Measurements from ENCODE around the gene PRM3. TPM values are rescaled to one million over a fixed set of nuclear protein-coding genes. Genes with fewer than 3 reads are reported as not detected.
"Not testable (repeated sequence)": the region's sequence is repeated elsewhere in the genome, so short reads cannot be mapped to it uniquely, and the experiment has no call there.

PRM3 gene
- total and polyA plus RNA-seq, 5 donors from 2014 or later, result not detected

DNA sequence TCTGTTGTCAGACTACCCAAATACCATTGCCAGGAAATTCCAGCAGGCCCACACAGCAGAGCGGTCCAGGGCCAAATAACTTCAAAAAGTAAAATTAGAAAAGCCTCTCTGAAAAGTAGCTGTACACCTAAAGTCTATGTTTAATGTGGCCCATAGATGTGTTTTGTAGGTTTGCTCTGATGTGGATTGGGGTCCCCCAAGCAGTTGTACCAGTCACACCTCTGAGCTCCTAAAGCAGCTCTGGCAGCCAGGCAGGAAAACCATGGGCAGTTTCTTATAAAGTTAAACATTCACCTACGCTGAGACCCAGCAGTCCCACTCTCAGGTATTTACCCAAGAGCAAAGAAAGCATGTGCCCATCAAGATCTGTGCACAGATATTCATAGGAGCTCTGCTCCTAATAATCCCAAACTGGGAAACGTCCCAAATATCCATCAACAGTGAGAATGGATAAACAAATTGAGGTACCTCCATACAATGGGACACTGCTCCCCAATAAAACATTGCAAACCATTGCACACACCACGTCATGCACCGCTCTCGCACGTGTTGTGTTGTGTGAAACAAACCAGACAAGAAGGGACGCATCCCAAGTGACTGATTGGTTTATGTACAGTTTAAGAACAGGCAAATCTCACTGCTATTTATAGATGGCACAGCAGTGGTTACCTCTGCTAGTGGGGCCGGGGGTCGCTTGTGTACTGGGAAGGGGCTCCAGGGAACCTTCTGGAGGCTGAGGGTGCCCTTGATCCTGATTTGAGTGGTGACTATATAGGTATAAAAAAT lies 23.5 kb upstream of the PRM3 start:
- Histone ChIP-seq H3K4me3 (ENCODE audit: low read depth, low read length) (peak overlapping the region; percentile 44), H3K4me1 (ENCODE audit: control insufficient read depth, insufficient read depth, low read length, poor library complexity, severe bottlenecking) (peaks cover 18% of the 10 kb centered on the region), H3K27me3 (ENCODE audit: control insufficient read depth, insufficient read depth, low read length) (no peaks in the 10 kb centered on the region), H3K9me3 (ENCODE audit: control insufficient read depth in 2 of 2, low read length in 2 of 2) (no peaks in the 10 kb centered on the region), H3K27ac (ENCODE audit: insufficient read depth, low read length, poor library complexity, severe bottlenecking) (no peak overlapping the region), H3K36me3 (ENCODE audit: control insufficient read depth, insufficient read depth, low read length) (no peaks in the 10 kb centered on the region)
- Mint-ChIP-seq H3K27me3 (no peaks in the 10 kb centered on the region), H3K36me3 (no peaks in the 10 kb centered on the region), H3K4me1 (peaks cover 0 to 21% (median 11%) of the 10 kb centered on the region in 4 donors), H3K9me3 (no peaks in the 10 kb centered on the region), H3K4me3 (peak overlapping the region; percentile 11 to 82 (median 68)), H3K27ac (peak overlapping the region; percentile 38 to 89 (median 55))
- DNase-seq (no peak), ATAC-seq (ENCODE audit: low read depth in 2 of 2) (peak in 1 of 2 donors; percentile 9)

GRCh38 chr16:11296351-11296705 lies 22.9 kb upstream of the PRM3 start:
- H3K4me1 Mint-ChIP-seq, result peaks cover 0 to 21% (median 11%) of the 10 kb centered on the region in 4 donors
- no peaks in the 10 kb centered on the region for H3K9me3 Mint-ChIP-seq
- ATAC-seq (ENCODE audit: low read depth in 2 of 2) (no peak), DNase-seq (no peak)
- H3K36me3 Mint-ChIP-seq, result no peaks in the 10 kb centered on the region
- H3K27me3 ChIP-seq (ENCODE audit: control insufficient read depth, insufficient read depth, low read length), result no peaks in the 10 kb centered on the region
- H3K4me3 Mint-ChIP-seq, result no peak overlapping the region
- peak overlapping the region in 2 of 3 donors; percentile 32 to 38 for H3K27ac Mint-ChIP-seq
- no peaks in the 10 kb centered on the region for H3K36me3 ChIP-seq (ENCODE audit: control insufficient read depth, insufficient read depth, low read length)
- H3K27me3 Mint-ChIP-seq, result no peaks in the 10 kb centered on the region
- no peak overlapping the region for H3K4me3 ChIP-seq (ENCODE audit: low read depth, low read length)
- H3K27ac ChIP-seq (ENCODE audit: insufficient read depth, low read length, poor library complexity, severe bottlenecking), result no peak overlapping the region
- no peaks in the 10 kb centered on the region for H3K9me3 ChIP-seq (ENCODE audit: control insufficient read depth in 2 of 2, low read length in 2 of 2)
- peaks cover 18% of the 10 kb centered on the region for H3K4me1 ChIP-seq (ENCODE audit: control insufficient read depth, insufficient read depth, low read length, poor library complexity, severe bottlenecking)

- H3K36me3 ChIP-seq (ENCODE audit: control insufficient read depth, insufficient read depth, low read length), result no peaks in the 10 kb centered on the region
- no peaks in the 10 kb centered on the region for H3K36me3 Mint-ChIP-seq
- H3K27ac Mint-ChIP-seq, result no peak overlapping the region
- no peaks in the 10 kb centered on the region for H3K27me3 Mint-ChIP-seq
- H3K9me3 ChIP-seq (ENCODE audit: control insufficient read depth in 2 of 2, low read length in 2 of 2), result no peaks in the 10 kb centered on the region
- no peak overlapping the region for H3K4me3 ChIP-seq (ENCODE audit: low read depth, low read length)
- no peak overlapping the region for H3K4me3 Mint-ChIP-seq
- peaks cover 0 to 21% (median 11%) of the 10 kb centered on the region in 4 donors for H3K4me1 Mint-ChIP-seq
- ATAC-seq (ENCODE audit: low read depth in 2 of 2), result no peak
- H3K27ac ChIP-seq (ENCODE audit: insufficient read depth, low read length, poor library complexity, severe bottlenecking), result no peak overlapping the region
- no peaks in the 10 kb centered on the region for H3K27me3 ChIP-seq (ENCODE audit: control insufficient read depth, insufficient read depth, low read length)
- DNase-seq, result no peak
- no peaks in the 10 kb centered on the region for H3K9me3 Mint-ChIP-seq
- H3K4me1 ChIP-seq (ENCODE audit: control insufficient read depth, insufficient read depth, low read length, poor library complexity, severe bottlenecking), result peaks cover 18% of the 10 kb centered on the region
Observed at GRCh38 chr16:11295672-11296071, 22.2 kb upstream of the PRM3 start.

DNA sequence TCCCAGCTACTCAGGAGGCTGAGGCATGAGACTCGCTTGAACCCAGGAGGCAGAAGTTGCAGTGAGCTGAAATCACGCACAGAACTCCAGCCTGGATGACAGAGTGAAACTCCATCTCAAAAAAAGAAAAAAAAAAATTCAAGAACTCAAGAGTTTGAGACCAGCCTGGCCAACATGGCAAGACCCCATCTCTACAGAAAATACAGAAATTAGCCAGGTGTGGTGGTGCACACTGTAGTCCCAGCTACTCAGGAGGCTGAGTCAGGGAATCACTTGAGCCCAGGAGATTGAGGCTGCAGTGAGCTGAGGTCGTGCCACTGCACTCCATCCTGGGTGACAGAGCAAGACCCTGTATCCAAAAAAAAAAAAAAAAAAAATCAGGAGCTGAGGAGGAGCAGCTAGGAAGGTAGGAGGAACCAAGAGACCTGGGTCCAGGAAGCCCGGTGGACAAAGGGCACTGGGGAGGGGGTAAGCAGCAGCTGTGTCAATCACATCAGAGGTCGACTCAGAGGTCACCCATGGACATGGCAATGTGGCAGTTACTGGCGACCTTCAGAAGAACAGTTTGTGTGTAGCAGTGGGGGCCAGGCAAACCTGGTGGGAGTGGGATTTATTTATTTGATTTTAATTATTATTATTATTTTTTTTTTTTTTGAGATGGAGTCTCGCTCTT lies 18.8 kb upstream of the PRM3 start:
- H3K36me3 Mint-ChIP-seq, result no peaks in the 10 kb centered on the region
- ATAC-seq (ENCODE audit: low read depth in 2 of 2), result no peak
- no peak for DNase-seq
- Histone ChIP-seq H3K27me3 (ENCODE audit: control insufficient read depth, insufficient read depth, low read length) (no peaks in the 10 kb centered on the region), H3K4me3 (ENCODE audit: low read depth, low read length) (no peak overlapping the region), H3K27ac (ENCODE audit: insufficient read depth, low read length, poor library complexity, severe bottlenecking) (no peak overlapping the region), H3K9me3 (ENCODE audit: control insufficient read depth in 2 of 2, low read length in 2 of 2) (no peaks in the 10 kb centered on the region), H3K4me1 (ENCODE audit: control insufficient read depth, insufficient read depth, low read length, poor library complexity, severe bottlenecking) (peaks cover 7% of the 10 kb centered on the region), H3K36me3 (ENCODE audit: control insufficient read depth, insufficient read depth, low read length) (no peaks in the 10 kb centered on the region)
- H3K9me3 Mint-ChIP-seq, result no peaks in the 10 kb centered on the region
- H3K27ac Mint-ChIP-seq, result no peak overlapping the region
- H3K4me1 Mint-ChIP-seq, result peaks cover 0 to 7% (median 3%) of the 10 kb centered on the region in 4 donors
- no peak overlapping the region for H3K4me3 Mint-ChIP-seq
- peaks cover 8% of the 10 kb centered on the region for H3K27me3 Mint-ChIP-seq

- Mint-ChIP-seq H3K27me3 (peaks cover 9% of the 10 kb centered on the region), H3K36me3 (no peaks in the 10 kb centered on the region), H3K27ac (no peak overlapping the region), H3K4me3 (no peak overlapping the region), H3K4me1 (no peaks in the 10 kb centered on the region), H3K9me3 (no peaks in the 10 kb centered on the region)
- H3K4me3 ChIP-seq (ENCODE audit: low read depth, low read length), result no peak overlapping the region
- no peak for ATAC-seq (ENCODE audit: low read depth in 2 of 2)
- H3K4me1 ChIP-seq (ENCODE audit: control insufficient read depth, insufficient read depth, low read length, poor library complexity, severe bottlenecking), result no peaks in the 10 kb centered on the region
- H3K27me3 ChIP-seq (ENCODE audit: control insufficient read depth, insufficient read depth, low read length), result no peaks in the 10 kb centered on the region
- no peaks in the 10 kb centered on the region for H3K36me3 ChIP-seq (ENCODE audit: control insufficient read depth, insufficient read depth, low read length)
- no peak for DNase-seq
- H3K9me3 ChIP-seq (ENCODE audit: control insufficient read depth in 2 of 2, low read length in 2 of 2), result no peaks in the 10 kb centered on the region
- no peak overlapping the region for H3K27ac ChIP-seq (ENCODE audit: insufficient read depth, low read length, poor library complexity, severe bottlenecking)
Observed at GRCh38 chr16:11291091-11291703, 17.8 kb upstream of the PRM3 start.

DNA sequence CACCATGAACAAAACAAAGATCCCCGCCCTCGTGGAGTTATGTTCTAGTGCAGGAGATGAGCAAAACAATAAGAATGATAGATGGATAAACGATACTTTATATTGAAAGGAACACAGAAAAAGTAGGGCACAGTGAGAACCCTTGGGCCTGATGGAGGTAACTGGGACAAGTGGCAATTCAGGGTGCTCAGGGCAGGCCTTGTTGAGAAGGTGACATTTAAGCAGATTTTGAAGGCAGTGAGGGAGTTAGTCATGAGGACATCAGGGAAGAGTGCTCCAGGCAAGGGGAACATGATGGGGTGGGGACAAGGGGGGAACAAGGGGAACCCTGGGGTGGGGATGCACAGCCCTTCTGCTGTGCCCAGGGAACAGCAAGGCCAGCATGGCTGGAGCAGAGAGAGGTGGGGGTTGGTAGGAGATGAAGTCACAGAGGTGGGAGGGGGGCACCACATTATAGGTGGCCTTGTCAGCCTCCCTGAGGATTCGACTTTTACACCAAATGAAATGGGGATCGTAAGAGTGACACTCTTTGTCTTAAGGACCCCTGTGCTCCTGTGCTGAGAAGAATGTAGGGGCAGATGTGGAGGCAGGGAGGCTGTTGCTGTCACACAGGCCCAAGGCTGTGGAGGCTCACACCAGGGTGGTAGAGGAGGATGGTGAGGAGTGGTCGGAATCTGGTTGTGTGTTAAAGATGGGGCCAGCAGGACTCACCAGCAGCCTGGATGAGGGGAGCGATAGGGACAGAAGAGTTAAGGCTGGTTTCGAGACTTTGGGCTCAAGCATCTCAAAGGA lies 16.9 kb upstream of the PRM3 start:
- no peaks in the 10 kb centered on the region for H3K9me3 Mint-ChIP-seq
- no peak overlapping the region for H3K27ac Mint-ChIP-seq

GRCh38 chr16:11289696-11290095 lies 16.3 kb upstream of the PRM3 start:
- DNase-seq; H3K4me3 Mint-ChIP-seq; H3K36me3 Mint-ChIP-seq; H3K4me3 ChIP-seq (ENCODE audit: low read depth, low read length); H3K9me3 ChIP-seq (ENCODE audit: control insufficient read depth in 2 of 2, low read length in 2 of 2); H3K27me3 ChIP-seq (ENCODE audit: control insufficient read depth, insufficient read depth, low read length); H3K4me1 ChIP-seq (ENCODE audit: control insufficient read depth, insufficient read depth, low read length, poor library complexity, severe bottlenecking); H3K9me3 Mint-ChIP-seq; H3K27ac ChIP-seq (ENCODE audit: insufficient read depth, low read length, poor library complexity, severe bottlenecking); ATAC-seq (ENCODE audit: low read depth in 2 of 2); H3K4me1 Mint-ChIP-seq; H3K27ac Mint-ChIP-seq; H3K27me3 Mint-ChIP-seq; H3K36me3 ChIP-seq (ENCODE audit: control insufficient read depth, insufficient read depth, low read length): not testable (repeated sequence)

More for the DNA sequence above, 16.9 kb upstream of the PRM3 start:
- DNase-seq (no peak), ATAC-seq (ENCODE audit: low read depth in 2 of 2) (no peak)
- H3K36me3 Mint-ChIP-seq, result no peaks in the 10 kb centered on the region
- H3K4me1 Mint-ChIP-seq, result no peaks in the 10 kb centered on the region
- H3K4me1 ChIP-seq (ENCODE audit: control insufficient read depth, insufficient read depth, low read length, poor library complexity, severe bottlenecking), result no peaks in the 10 kb centered on the region
- no peak overlapping the region for H3K27ac ChIP-seq (ENCODE audit: insufficient read depth, low read length, poor library complexity, severe bottlenecking)
- H3K36me3 ChIP-seq (ENCODE audit: control insufficient read depth, insufficient read depth, low read length), result no peaks in the 10 kb centered on the region
- H3K27me3 ChIP-seq (ENCODE audit: control insufficient read depth, insufficient read depth, low read length), result no peaks in the 10 kb centered on the region
- H3K4me3 Mint-ChIP-seq, result no peak overlapping the region
- no peaks in the 10 kb centered on the region for H3K9me3 ChIP-seq (ENCODE audit: control insufficient read depth in 2 of 2, low read length in 2 of 2)
- peaks cover 9% of the 10 kb centered on the region for H3K27me3 Mint-ChIP-seq
- H3K4me3 ChIP-seq (ENCODE audit: low read depth, low read length), result no peak overlapping the region

Measured in CD4-positive, CD25-positive, alpha-beta regulatory T cell (primary cell).